G401.6 (cell line): ENCODE measurements around the gene TNFRSF1A.
A peak's percentile ranks its signal among the peaks of the same experiment; 100 is the strongest.

Experiments
- FAIRE-seq: peaks from 2 replicates; lab custom pipeline; 2012; peaks lifted over from hg19 to GRCh38; lab: Jason Lieb, UNC

Gene TNFRSF1A

GRCh38 chr12:6336889-6337853 lies 4.7 kb downstream of the TNFRSF1A start:
- FAIRE-seq, result no peak

DNA sequence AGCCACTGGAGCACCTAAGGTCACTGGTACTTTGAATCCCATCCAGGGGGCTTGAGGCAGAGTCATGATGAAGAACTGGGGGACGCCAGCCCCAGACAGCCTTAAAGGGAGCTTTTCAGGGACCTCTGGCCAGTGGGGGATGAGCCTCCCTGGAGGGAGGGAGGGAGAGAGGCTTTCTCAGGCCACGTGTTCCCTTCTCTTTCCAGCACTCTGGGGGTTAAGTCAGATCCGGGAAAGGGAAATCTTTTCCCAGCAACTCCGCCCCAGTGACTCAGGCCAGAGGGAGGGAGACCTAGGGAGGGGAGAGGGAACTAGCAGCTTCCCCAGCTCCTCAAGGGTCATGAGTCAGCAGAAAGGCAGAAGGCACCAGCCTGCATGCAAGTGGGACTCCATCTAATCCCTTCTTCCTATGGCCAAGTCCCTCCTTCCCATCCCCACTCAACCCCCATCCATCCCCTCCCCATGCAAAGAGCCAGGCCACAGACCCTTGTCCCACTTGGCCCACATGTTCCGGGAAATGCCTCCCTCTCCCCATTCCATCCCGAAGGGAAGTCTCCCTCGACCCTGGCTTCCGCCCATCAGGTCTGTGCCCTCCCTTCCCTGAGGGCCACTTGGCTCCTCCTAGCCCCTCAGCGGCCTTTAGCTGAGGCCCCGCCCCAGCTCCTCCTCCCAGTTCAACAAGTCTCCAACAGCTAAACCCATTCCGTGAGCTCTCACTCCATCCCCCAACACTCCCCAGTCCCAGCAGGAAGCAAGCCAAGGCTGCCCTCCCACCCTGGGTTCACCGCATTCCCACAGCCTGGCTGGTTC lies 5.6 kb downstream of the TNFRSF1A start:
- peak; percentile 97 for FAIRE-seq

GRCh38 chr12:6335451-6336078 lies 6.3 kb downstream of the TNFRSF1A start:
- no peak for FAIRE-seq

GRCh38 chr12:6334940-6335450 lies 6.9 kb downstream of the TNFRSF1A start:
- FAIRE-seq, result no peak

GRCh38 chr12:6334359-6334758 lies 7.5 kb downstream of the TNFRSF1A start:
- FAIRE-seq, result no peak

DNA sequence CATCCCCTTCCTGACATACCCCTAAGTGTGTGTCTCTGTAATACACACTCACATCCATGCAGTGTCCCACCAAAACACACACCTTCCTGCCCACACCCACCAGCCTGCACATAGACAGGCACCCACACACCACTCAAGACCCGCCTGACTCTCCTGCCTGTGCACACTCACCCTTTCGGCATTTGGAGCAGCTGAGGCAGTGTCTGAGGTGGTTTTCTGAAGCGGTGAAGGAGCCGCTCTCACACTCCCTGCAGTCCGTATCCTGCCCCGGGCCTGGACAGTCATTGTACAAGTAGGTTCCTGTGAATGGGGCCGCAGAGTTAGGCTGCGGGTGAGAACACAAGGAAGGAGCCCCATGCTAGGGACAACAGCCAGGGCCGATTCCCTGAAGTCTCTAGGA lies 8.3 kb downstream of the TNFRSF1A start:
- FAIRE-seq, result no peak

DNA sequence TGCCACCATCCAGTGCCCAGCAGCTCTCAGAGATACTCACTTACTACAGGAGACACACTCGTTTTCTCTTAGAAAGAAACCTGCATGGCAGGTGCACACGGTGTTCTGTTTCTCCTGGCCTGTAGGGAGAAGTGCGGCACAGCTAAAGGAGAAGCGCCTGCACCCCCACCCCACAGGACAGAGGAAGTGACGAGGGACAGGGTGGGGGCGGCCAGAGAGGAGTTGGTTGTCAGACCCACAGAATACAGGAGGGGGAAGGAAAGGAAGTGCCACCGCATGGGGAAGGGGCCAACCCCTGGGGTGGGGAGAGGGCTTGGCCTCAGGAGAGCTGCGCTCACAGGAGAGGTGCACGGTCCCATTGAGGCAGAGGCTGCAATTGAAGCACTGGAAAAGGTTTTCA lies 8.8 kb downstream of the TNFRSF1A start:
- no peak for FAIRE-seq

GRCh38 chr12:6332459-6332858 lies 9.4 kb downstream of the TNFRSF1A start:
- no peak for FAIRE-seq

GRCh38 chr12:6330999-6331714 lies 10.7 kb downstream of the TNFRSF1A start:
- no peak for FAIRE-seq

DNA sequence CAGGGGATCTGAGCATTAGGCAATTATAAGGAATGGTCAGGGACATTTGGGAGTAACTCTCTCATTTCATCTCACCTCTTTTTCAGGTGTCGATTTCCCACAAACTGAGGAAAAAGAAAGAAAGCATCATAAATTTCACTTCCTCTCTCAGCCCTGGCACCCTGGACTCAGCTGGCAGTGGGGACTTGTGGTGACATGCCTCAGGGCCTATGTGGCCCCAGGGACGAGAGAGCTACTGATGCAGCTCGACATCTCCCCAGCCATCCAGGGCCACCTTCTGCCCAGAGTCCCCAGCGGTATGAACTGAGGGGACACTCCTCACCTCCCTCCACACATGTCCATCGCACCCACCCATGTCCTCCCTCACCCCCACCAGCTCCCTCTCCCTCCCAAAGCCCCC lies 11.7 kb downstream of the TNFRSF1A start:
- no peak for FAIRE-seq

- no peak for FAIRE-seq
Measured at GRCh38 chr12:6329703-6330064, 12.2 kb downstream of the TNFRSF1A start.

DNA sequence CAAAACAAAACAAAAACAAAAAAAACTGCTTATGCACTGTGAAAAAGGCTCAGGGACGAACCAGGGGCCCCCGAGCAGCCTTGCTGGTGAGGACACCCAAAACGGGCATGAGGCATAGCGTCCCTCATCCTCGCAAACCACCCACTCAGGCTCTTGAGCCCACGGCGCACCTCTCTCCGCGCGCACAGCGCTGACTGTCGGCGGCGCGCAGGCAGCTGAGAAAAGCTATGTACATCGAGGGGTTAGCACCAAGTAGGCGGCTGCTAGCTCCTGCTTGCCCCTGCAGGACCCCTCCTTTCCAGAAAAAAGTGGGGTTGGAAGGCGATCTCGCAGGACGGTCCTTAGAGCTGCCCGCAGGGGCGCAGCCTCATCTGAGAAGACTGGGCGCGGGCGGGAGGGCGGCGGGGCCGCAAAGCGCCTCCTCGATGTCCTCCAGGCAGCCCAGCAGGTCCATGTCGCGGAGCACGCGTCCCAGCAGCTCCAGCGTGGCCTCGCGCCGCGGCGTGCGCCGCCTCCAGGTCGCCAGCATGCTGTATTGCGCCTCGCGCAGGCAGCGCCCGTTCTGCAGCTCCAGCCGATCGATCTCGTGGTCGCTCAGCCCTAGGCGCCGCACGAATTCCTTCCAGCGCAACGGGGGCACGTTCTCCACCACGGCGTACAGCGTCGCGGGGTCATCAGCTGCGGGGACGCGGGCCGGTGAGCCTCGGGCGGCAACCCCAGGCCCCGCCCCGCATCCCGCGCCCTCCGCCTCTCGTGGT lies 12.8 kb downstream of the TNFRSF1A start:
- no peak for FAIRE-seq

DNA sequence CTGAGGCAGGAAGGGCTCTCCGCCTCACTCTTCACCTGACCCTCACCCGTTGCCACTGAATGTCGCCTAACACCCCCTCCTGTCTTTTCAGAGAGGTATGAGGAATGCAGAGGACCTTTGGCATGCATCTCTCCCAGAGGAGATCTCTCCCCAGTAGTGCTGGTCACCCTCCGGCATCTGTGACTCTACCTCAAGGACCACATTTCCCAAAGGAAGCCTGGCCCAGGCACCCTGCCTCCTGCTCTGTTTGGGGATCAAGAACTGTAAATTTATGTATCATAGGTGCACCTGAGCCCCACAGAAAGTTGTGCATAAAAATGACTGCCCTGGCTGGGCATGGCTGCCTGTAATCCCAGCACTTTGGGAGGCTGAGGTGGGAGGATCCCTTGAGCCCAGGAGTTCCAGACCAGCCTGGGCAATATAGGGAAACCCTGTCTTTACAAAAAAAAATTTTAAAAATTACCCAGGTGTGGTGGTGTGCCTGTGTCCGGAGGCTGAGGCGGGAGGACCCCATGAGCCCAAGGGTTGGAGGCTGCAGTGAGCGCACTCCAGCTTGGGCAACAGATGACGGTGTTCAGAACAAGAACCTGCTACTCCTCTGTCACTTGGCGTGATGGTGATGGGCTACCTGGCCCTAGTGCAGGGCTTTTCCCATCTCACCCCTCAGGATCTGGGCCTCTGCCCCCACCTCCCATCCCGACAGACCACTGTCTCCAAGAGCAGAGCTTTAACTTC lies 13.7 kb downstream of the TNFRSF1A start:
- FAIRE-seq, result no peak

- FAIRE-seq, result no peak
Measured at GRCh38 chr12:6327229-6328041, 14.4 kb downstream of the TNFRSF1A start.

GRCh38 chr12:6326316-6327228 lies 15.3 kb downstream of the TNFRSF1A start:
- FAIRE-seq, result peak; percentile 78

GRCh38 chr12:6324936-6325750 lies 16.7 kb downstream of the TNFRSF1A start:
- FAIRE-seq, result no peak

GRCh38 chr12:6323995-6324711 lies 17.7 kb downstream of the TNFRSF1A start:
- FAIRE-seq, result no peak
